H9 (cell line): ENCODE results near the gene SUN2. TPM values are rescaled to one million over a fixed set of nuclear protein-coding genes. Genes with fewer than 3 reads are reported as not detected.

ENCODE experiments used
- DNase-seq: peaks from one replicate; pipeline ENCODE4 v3.0.0-alpha.2; 2017
- H2AFZ ChIP-seq: one replicate; pipeline ENCODE4 v1.6.1; 2013; ENCODE audit warnings: mild to moderate bottlenecking, low read length, control low read depth, moderate library complexity
- H2AK5ac ChIP-seq: 2 replicates; pipeline ENCODE4 v1.6.1; 2013; ENCODE audit warnings: low read length, control low read depth, mixed read lengths; ENCODE audit not compliant: insufficient read length
- H2BK120ac ChIP-seq: one replicate; pipeline ENCODE4 v1.6.1; 2013; ENCODE audit warnings: low read depth, mild to moderate bottlenecking, low read length, control low read depth, inconsistent platforms; ENCODE audit not compliant: poor library complexity, severe bottlenecking
- H2BK12ac ChIP-seq: 2 replicates; pipeline ENCODE4 v1.6.1; 2013; ENCODE audit warnings: low read length, control low read depth, mixed read lengths, low read depth; ENCODE audit not compliant: insufficient read length
- H2BK15ac ChIP-seq: 2 replicates; pipeline ENCODE4 v1.6.1; 2013; ENCODE audit warnings: low read depth, low read length, control low read depth
- H2BK20ac ChIP-seq: one replicate; pipeline ENCODE4 v1.6.1; 2013; ENCODE audit warnings: low read depth, mild to moderate bottlenecking, low read length, control low read depth, inconsistent platforms; ENCODE audit not compliant: poor library complexity, severe bottlenecking
- H2BK5ac ChIP-seq: 2 replicates; pipeline ENCODE4 v1.6.1; 2013; ENCODE audit warnings: low read length, control low read depth, mixed read lengths; ENCODE audit not compliant: insufficient read length
- H3K14ac ChIP-seq: 2 replicates; pipeline ENCODE4 v1.6.1; 2013; ENCODE audit warnings: low read length, control low read depth; ENCODE audit not compliant: insufficient read depth
- H3K18ac ChIP-seq: 2 replicates; pipeline ENCODE4 v1.6.1; 2013; ENCODE audit warnings: low read depth, mild to moderate bottlenecking, mixed read lengths, low read length, control low read depth; ENCODE audit not compliant: insufficient read length
- H3K23ac ChIP-seq: 2 replicates; pipeline ENCODE4 v1.6.1; 2013; ENCODE audit warnings: low read length, control low read depth, mixed read lengths, low read depth; ENCODE audit not compliant: insufficient read length
- H3K23me2 ChIP-seq: 2 replicates; pipeline ENCODE4 v1.6.1; 2013; ENCODE audit warnings: low read depth, mild to moderate bottlenecking, mixed read lengths, low read length, control low read depth; ENCODE audit not compliant: insufficient read length, poor library complexity, severe bottlenecking
- H3K27ac ChIP-seq: 2 replicates; pipeline ENCODE4 v1.5.1; 2013; ENCODE audit warnings: low read length, control low read depth, mixed read lengths, low read depth; ENCODE audit not compliant: insufficient read length
- H3K27me3 ChIP-seq: 2 replicates; pipeline ENCODE4 v1.6.1; 2013; ENCODE audit warnings: low read length, control low read depth, inconsistent platforms; ENCODE audit not compliant: insufficient read depth
- H3K4ac ChIP-seq: 2 replicates; pipeline ENCODE4 v1.6.1; 2013; ENCODE audit warnings: low read depth, mild to moderate bottlenecking, control low read depth, inconsistent platforms, low read length, moderate library complexity
- H3K4me1 ChIP-seq: 2 replicates; pipeline ENCODE4 v1.6.1; 2013; ENCODE audit warnings: low read length, control low read depth, inconsistent platforms; ENCODE audit not compliant: insufficient read depth
- H3K4me2 ChIP-seq: 2 replicates; pipeline ENCODE4 v1.6.1; 2013; ENCODE audit warnings: low read length, control low read depth, mixed read lengths; ENCODE audit not compliant: insufficient read length, insufficient read depth
- H3K56ac ChIP-seq: 2 replicates; pipeline ENCODE4 v1.6.1; 2013; ENCODE audit warnings: low read depth, mild to moderate bottlenecking, mixed read lengths, low read length, control low read depth; ENCODE audit not compliant: insufficient read length
- H3K79me1 ChIP-seq: 2 replicates; pipeline ENCODE4 v1.6.1; 2013; ENCODE audit warnings: low read depth, mild to moderate bottlenecking, moderate library complexity, low read length, control low read depth, inconsistent platforms; ENCODE audit not compliant: insufficient read depth, poor library complexity, severe bottlenecking
- H3K79me2 ChIP-seq: 2 replicates; pipeline ENCODE4 v1.6.1; 2013; ENCODE audit warnings: low read length, control low read depth, inconsistent platforms; ENCODE audit not compliant: insufficient read depth
- H3K9ac ChIP-seq: 2 replicates; pipeline ENCODE4 v1.6.1; 2013; ENCODE audit warnings: low read length, control low read depth, mixed read lengths; ENCODE audit not compliant: insufficient read length; ENCODE audit errors: extremely low read depth
- H3K9me3 ChIP-seq: one replicate; pipeline ENCODE4 v1.6.1; 2013; ENCODE audit warnings: low read depth, low read length, inconsistent platforms; ENCODE audit not compliant: control insufficient read depth
- H3T11ph ChIP-seq: one replicate; pipeline ENCODE4 v1.6.1; 2013; ENCODE audit warnings: mild to moderate bottlenecking, low read length, control low read depth, inconsistent platforms
- H4K20me1 ChIP-seq: one replicate; pipeline ENCODE4 v1.6.1; 2013; ENCODE audit not compliant: control insufficient read depth, insufficient read length, insufficient read depth
- H4K5ac ChIP-seq: 2 replicates; pipeline ENCODE4 v1.6.1; 2013; ENCODE audit warnings: low read depth, mild to moderate bottlenecking, mixed read lengths, low read length, control low read depth; ENCODE audit not compliant: insufficient read length
- H4K8ac ChIP-seq: replicated peaks from 2 replicates; pipeline ENCODE4 v1.6.1; 2013; ENCODE audit warnings: low read length, control low read depth, mixed read lengths, low read depth; ENCODE audit not compliant: insufficient read length
- H4K91ac ChIP-seq: 2 replicates; pipeline ENCODE4 v1.6.1; 2013; ENCODE audit warnings: low read depth, mild to moderate bottlenecking, moderate library complexity, mixed read lengths, low read length, control low read depth; ENCODE audit not compliant: insufficient read length
- H3K27ac Mint-ChIP-seq, 3 experiments: 2 replicates in 2 of 3; 3 replicates in 1 of 3; pipeline ENCODE4 v1.8.0; 2020 to 2021; ENCODE audit warnings: mixed read lengths in 3 of 3, mild to moderate bottlenecking in 1 of 3, moderate library complexity in 1 of 3
- H3K27me3 Mint-ChIP-seq: 2 replicates; pipeline ENCODE4 v1.8.0; 2021; ENCODE audit warnings: low read depth, mild to moderate bottlenecking, moderate library complexity, mixed read lengths
- H3K36me3 Mint-ChIP-seq, 3 experiments: 2 replicates in 2 of 3; 3 replicates in 1 of 3; pipeline ENCODE4 v1.8.0; 2020 to 2021; ENCODE audit warnings: low read depth in 3 of 3, mixed read lengths in 3 of 3; ENCODE audit not compliant: insufficient read depth in 1 of 3
- H3K4me1 Mint-ChIP-seq, 2 experiments: 2 replicates each; pipeline ENCODE4 v1.8.0; 2020; ENCODE audit warnings: mixed read lengths in 2 of 2
- H3K4me3 Mint-ChIP-seq, 2 experiments: 2 replicates in 1 of 2; 3 replicates in 1 of 2; pipeline ENCODE4 v1.8.0; 2020 to 2021; ENCODE audit warnings: mild to moderate bottlenecking in 2 of 2, mixed read lengths in 2 of 2, moderate library complexity in 1 of 2
- H3K9me3 Mint-ChIP-seq, 2 experiments: 2 replicates in 1 of 2; 3 replicates in 1 of 2; pipeline ENCODE4 v1.8.0; 2020; ENCODE audit warnings: mild to moderate bottlenecking in 2 of 2, mixed read lengths in 2 of 2, moderate library complexity in 1 of 2
- CTCF ChIP-seq: fragments of 200-600 bp; sonication (generic); conservative IDR thresholded peaks from 3 replicates; pipeline ENCODE4 v1.8.0; 2021; ENCODE audit warnings: antibody characterized with exemption, mild to moderate bottlenecking
- WGBS: extraction: QIAGEN DNeasy Blood & Tissue Kit; methylation state at CpG from one replicate; pipeline ENCODE4 v1.1.7; 2013; ENCODE audit warnings: missing lambda C conversion rate, low lambda C conversion rate, mixed read lengths; ENCODE audit not compliant: insufficient read length; ENCODE audit errors: extremely low coverage; 5-methylcytosine and 5-hydroxymethylcytosine counted together
- total RNA-seq: library from RNA; stranded (reverse); gene quantifications from 2 replicates; pipeline ENCODE4 v1.2.1, GENCODE V29; 2021

Gene SUN2
- total RNA-seq, 1 experiment from 2014 or later, result 12.0 TPM

GRCh38 chr22:38751422-38752346 lies 4.1 kb downstream of the SUN2 start:
- Histone ChIP-seq H2AFZ (no peak overlapping the region), H4K91ac (no peak overlapping the region), H3K9me3 (no peaks in the 10 kb centered on the region), H3K27me3 (no peaks in the 10 kb centered on the region; the same call in 1 of the 2 replicates), H2BK120ac (no peak overlapping the region), H3K4me1 (peaks cover 5% of the 10 kb centered on the region; the same call in 1 of the 2 replicates), H2BK12ac (no peak overlapping the region), H3T11ph (no peak overlapping the region), H3K18ac (no peak overlapping the region), H3K27ac (no peak overlapping the region), H3K79me1 (no peaks in the 10 kb centered on the region), H3K14ac (no peak overlapping the region), H3K79me2 (no peaks in the 10 kb centered on the region), H2BK5ac (no peak overlapping the region), H3K4ac (no peak overlapping the region), H4K5ac (no peak overlapping the region), H3K56ac (no peak overlapping the region), H2AK5ac (no peak overlapping the region), H3K9ac (no peak overlapping the region), H3K4me2 (no peak overlapping the region), H2BK20ac (no peak overlapping the region), H3K23ac (no peak overlapping the region), H3K23me2 (peaks cover 9% of the 10 kb centered on the region), H4K20me1 (no peaks in the 10 kb centered on the region), H4K8ac (no peak overlapping the region), H2BK15ac (no peak overlapping the region)
- no CpG with 5 or more reads among the region's 24 CpGs for WGBS
- no peak for TF ChIP-seq CTCF
- H3K27ac Mint-ChIP-seq, result no peak overlapping the region
- peaks cover 0 to 23% (median 5%) of the 10 kb centered on the region in 3 experiments; a peak in 4 of 7 replicates for H3K36me3 Mint-ChIP-seq
- H3K4me3 Mint-ChIP-seq, result no peak overlapping the region
- peaks cover 18 to 20% of the 10 kb centered on the region in 2 experiments for H3K4me1 Mint-ChIP-seq
- DNase-seq, result no peak
- H3K27me3 Mint-ChIP-seq, result peaks cover 3% of the 10 kb centered on the region; the same call in 1 of the 2 replicates
- no peaks in the 10 kb centered on the region for H3K9me3 Mint-ChIP-seq
